ENCODE results near the gene C1QTNF12.

The C1QTNF12 gene

GRCh38 chr1:1228596-1229321 lies 17.8 kb downstream of the C1QTNF12 start:
- no peak for DNase-seq (ENCODE audit: low spot score)

DNA sequence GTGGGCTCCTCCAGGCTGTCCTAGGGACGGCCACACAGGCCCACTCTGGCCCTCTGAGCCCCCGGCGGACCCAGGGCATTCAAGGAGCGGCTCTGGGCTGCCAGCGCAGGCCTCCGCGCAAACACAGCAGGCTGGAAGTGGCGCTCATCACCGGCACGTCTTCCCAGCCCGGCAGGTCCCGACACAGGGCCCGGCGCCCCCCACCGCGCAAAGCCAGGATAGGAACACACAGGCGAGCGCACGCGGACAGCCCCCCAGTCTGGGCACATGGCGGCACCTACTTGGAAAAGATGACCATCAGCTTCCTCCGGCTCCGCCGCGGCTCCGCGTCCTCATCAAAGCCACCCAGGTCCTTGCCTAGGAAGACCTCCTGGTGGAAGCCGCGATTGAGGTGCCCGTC lies 18.3 kb downstream of the C1QTNF12 start:
- no peak for DNase-seq (ENCODE audit: low spot score)

- DNase-seq (ENCODE audit: low spot score), result no peak
Observed at GRCh38 chr1:1227386-1227785, 19.1 kb downstream of the C1QTNF12 start.

GRCh38 chr1:1226566-1227362 lies 19.8 kb downstream of the C1QTNF12 start:
- no peak for DNase-seq (ENCODE audit: low spot score)

- no peak for DNase-seq (ENCODE audit: low spot score)
Observed at GRCh38 chr1:1225913-1226312, 20.6 kb downstream of the C1QTNF12 start.

GRCh38 chr1:1225238-1225845 lies 21.2 kb downstream of the C1QTNF12 start:
- DNase-seq (ENCODE audit: low spot score), result no peak

- no peak for DNase-seq (ENCODE audit: low spot score)
Observed at GRCh38 chr1:1223891-1224290, 22.6 kb downstream of the C1QTNF12 start.

DNA sequence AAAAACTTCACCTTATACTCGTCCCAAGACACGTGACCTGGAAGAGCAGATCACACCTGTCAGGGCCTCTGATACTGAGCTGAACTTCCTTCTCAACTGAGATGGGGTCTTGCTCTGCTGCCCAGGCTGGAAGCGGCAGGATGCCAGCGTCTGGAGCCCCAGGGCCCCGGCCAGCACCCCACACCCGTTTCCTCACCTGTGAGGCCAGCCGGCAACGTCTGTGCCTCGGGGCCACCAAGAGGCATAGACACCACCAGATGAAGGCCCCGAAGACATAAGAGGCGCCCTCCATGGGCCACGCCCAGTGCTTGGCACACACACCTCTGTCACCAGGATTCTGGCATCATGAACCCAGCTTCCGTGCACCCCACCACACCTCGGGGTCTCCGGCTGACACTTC lies 23.2 kb downstream of the C1QTNF12 start:
- no peak for DNase-seq (ENCODE audit: low spot score)

GRCh38 chr1:1222575-1223225 lies 23.8 kb downstream of the C1QTNF12 start:
- no peak for DNase-seq (ENCODE audit: low spot score)

DNA sequence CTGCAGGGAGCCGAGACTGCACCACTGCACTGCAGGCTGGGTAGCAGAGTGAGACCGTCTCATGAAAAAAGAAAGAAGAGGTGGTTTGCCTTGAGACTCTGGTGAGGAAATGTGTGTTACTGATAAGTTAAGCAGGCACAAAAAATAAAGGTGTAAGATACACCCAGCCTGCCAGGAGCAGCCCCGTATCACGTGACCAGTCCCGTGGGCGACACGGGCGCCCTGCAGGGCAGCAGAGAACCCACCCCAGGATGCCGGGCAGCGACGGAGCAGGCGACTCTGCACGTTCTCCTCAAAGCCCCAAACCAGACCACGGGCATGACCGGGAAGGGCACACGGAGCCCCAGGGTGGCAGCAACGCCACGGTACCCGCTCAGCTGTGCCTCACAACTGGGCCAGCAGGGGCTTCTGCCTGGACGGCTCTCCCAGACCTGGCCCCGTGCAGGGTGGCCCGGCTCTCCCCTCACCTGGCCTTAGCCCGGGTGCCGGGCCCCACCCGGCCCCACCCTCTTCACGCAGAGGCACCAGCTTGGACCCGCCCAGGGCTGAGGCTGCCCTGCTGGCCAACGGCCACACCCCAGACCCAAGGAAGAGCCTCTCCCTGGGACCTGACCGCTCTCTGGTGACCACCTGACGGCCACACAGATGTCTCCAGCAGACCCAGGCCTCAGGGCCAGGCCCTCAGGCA lies 24.5 kb downstream of the C1QTNF12 start:
- DNase-seq (ENCODE audit: low spot score), result no peak

- no peak for DNase-seq (ENCODE audit: low spot score)
Observed at GRCh38 chr1:1220197-1220596, 26.3 kb downstream of the C1QTNF12 start.

DNA sequence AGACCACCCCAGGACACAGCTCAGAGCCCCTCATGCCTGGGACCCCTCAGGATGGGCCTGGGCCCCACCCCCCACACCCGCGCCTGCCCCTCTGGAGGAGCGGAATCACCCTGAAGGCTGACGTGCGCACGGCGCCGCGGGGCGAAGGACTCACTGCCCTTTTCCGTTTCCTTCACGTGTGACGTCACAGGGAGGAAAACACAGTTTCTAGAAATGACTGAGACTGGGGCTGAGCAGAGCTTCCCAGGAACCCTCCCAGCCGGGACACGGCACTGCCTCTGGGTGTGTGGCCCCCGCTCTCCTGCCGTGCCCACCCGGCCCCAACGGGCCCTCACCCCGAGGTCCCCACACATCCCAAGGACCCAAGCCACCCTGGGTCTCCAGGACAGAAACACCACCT lies 27.2 kb downstream of the C1QTNF12 start:
- DNase-seq (ENCODE audit: low spot score), result no peak

GRCh38 chr1:1218524-1219200 lies 27.9 kb downstream of the C1QTNF12 start:
- no peak for DNase-seq (ENCODE audit: low spot score)

DNA sequence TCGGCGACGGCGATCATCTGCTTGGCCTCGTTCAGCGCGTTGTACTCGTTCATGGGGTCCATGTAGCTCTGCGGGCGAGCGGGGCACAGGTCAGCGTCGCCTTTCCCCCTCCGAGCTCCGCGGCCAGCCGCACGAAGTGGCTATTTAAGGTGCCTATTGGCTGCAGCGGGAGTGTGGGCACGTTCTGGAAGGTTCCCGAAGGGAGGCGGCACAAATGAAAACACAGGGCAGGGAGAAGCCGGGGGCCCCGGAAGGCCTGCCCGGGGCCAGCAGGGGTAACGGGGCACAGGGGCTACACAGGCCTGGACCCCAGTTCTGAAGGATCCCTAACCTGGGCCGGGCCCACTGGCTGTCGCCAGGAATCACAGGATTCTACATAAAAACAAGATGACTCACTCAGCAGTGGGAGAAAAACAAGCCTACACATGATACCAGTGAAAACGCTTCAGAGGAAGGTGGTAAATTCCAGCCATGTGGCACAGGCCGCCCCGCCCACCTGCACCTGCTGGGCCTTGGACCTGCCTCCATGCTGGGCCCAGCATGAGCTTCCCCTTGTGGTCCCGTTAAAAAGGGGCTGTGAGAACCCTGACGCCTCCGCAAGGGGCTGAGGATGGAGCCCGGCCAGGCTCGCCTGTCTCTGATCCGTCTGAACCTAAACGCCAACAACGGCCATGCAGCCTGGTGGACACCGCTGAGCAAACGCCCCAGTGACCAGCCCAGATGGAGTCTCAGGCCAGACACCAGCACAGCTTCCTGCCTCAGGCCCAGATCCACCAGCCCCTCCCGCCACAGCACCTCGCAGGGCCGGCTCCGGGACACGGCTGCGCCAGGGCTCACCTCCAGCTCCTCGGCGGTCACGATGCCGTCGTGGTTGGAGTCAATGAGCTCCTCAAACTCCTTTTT lies 28.6 kb downstream of the C1QTNF12 start:
- DNase-seq (ENCODE audit: low spot score), result no peak

- DNase-seq (ENCODE audit: low spot score), result no peak
Observed at GRCh38 chr1:1216770-1217620, 29.5 kb downstream of the C1QTNF12 start.

DNA sequence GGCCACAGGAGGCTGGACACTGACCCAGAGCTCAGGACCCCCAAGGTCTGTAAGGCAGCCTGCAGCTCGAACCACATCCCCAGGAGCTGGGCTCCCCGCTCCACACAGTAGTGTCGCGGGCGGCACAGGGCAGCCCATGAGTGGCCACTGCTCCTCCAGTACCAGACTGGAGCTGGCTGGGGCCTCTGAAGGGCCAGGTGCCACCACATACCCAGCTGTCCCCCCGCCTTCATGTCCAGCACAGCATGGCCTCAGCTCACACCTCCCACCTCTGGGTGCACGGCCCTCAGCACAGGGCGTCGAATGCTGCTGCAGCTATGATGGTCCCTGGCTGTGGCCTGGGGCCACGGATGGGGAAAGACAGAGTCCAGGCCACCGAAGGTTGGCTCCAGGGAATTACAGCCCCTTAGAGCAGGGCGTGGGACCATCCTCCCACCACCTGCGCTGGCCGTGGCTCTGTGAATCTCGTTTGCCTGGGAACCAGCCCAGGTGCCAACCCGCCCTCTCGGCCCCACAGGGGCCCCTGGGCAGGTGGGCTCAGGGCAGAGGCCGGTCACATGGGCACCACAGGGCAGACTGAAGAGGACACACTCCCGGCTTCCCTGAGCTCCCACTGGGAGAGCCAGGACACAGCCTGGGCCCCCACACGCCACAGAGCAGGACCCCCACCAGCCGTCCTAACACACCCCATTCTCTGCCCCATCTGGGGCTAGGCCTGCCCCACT lies 30.5 kb downstream of the C1QTNF12 start:
- no peak for DNase-seq (ENCODE audit: low spot score)

- DNase-seq (ENCODE audit: low spot score), result no peak
Observed at GRCh38 chr1:1215080-1215676, 31.3 kb downstream of the C1QTNF12 start.

Data from COLO829 (cell line).